Measurements from ENCODE around the gene MAN1A2.

DNA sequence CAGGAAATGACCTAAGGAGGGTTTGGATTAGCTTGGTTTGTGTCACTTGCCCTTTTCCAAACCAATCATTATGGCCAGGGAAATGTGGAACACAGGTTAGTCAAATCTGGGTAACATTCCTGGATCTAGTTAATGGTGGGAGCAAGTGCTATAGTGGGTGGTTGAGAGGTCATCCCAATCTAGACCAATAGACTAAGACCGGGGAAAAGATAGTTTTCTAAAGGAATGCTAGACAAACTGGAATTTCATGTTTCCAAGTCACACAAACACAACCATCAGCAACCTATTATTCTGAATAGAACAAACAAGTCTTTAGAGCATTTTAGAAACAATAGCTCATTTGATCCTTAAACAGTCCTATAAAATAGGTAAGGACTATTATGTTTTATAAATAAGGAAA lies 4.3 kb upstream of the MAN1A2 start:
- TF ChIP-seq, protein P1, sequence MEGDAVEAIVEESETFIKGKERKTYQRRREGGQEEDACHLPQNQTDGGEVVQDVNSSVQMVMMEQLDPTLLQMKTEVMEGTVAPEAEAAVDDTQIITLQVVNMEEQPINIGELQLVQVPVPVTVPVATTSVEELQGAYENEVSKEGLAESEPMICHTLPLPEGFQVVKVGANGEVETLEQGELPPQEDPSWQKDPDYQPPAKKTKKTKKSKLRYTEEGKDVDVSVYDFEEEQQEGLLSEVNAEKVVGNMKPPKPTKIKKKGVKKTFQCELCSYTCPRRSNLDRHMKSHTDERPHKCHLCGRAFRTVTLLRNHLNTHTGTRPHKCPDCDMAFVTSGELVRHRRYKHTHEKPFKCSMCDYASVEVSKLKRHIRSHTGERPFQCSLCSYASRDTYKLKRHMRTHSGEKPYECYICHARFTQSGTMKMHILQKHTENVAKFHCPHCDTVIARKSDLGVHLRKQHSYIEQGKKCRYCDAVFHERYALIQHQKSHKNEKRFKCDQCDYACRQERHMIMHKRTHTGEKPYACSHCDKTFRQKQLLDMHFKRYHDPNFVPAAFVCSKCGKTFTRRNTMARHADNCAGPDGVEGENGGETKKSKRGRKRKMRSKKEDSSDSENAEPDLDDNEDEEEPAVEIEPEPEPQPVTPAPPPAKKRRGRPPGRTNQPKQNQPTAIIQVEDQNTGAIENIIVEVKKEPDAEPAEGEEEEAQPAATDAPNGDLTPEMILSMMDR (IDR thresholded peaks at IDR 0.05; ENCODE audit: poor library complexity): no peak
- TF ChIP-seq EZH2 (IDR thresholded peaks at IDR 0.05; ENCODE audit: borderline replicate concordance) (no peak), EZH2phosphoT487 (IDR thresholded peaks at IDR 0.05; ENCODE audit: low read depth, severe bottlenecking, unreplicated experiment) (no peak)

Data from hepatocyte (in vitro differentiated cells).